Pancreas (tissue), 10 donors: ENCODE measurements around the gene IFNGR2. TPM values are rescaled to one million over a fixed set of nuclear protein-coding genes. Genes with fewer than 3 reads are reported as not detected.

Experiments used
- ATAC-seq, 4 donors: fragments of 200-7000 bp; cut with Tn5 transposase; one replicate each; pipeline versions ENCODE4 v1.8.0 to v1.9.1; 2020; ENCODE audit warnings: mild to moderate bottlenecking in 4 of 4, moderate library complexity in 4 of 4
- DNase-seq, 6 donors: peaks; one replicate each; pipeline ENCODE4 v3.0.0-alpha.2; 2020
- FAIRE-seq: peaks from 2 replicates; lab custom pipeline; 2012; peaks lifted over from hg19 to GRCh38; lab: Jason Lieb, UNC
- H3K27ac ChIP-seq, 4 donors: fragments of 200-600 bp; sonication (generic); 1 replicate in 3 of 4; 2 replicates in 1 of 4; pipeline versions ENCODE4 v1.5.0 to v1.8.0; 2020
- H3K27me3 ChIP-seq, 4 donors: fragments of 200-600 bp; one replicate each; pipeline ENCODE4 v1.8.0; 2021
- H3K36me3 ChIP-seq, 3 donors: fragments of 200-600 bp; sonication (generic) in 1 of 3; one replicate each; pipeline versions ENCODE4 v1.5.0 to v1.8.0; 2020 to 2021
- H3K4me1 ChIP-seq, 3 donors: fragments of 200-600 bp; one replicate each; pipeline ENCODE4 v1.8.0; 2021
- H3K4me3 ChIP-seq, 4 donors: fragments of 200-600 bp; sonication (generic) in 2 of 4; one replicate each; pipeline versions ENCODE4 v1.5.0 to v1.8.0; 2020 to 2021
- H3K9me3 ChIP-seq, 4 donors: fragments of 200-600 bp; one replicate each; pipeline ENCODE4 v1.8.0; 2021
- WGBS, 2 donors: extraction: QIAGEN DNeasy Blood & Tissue Kit; methylation state at CpG; one replicate each; pipeline ENCODE4 v1.1.7; 2013; 5-methylcytosine and 5-hydroxymethylcytosine counted together
- intact Hi-C, 3 donors: fragments of 100-400 bp; cut with DNase I; formaldehyde crosslinking; loops; one replicate each; pipeline versions ENCODE4 v1.11.1 to v1.14.2; 2022
- polyA plus RNA-seq, 2 donors: library from polyadenylated mRNA; stranded (reverse); fragments of 200-250 nt; gene quantifications; one replicate each; pipeline ENCODE4 v1.2.3, GENCODE V29; 2013
- total RNA-seq, 6 donors: library from RNA; stranded (reverse); fragmentation: NEBNext Ultra II Directional in 4 of 6; extraction: Animal tissue kit (Norgen Biotek cat#: 25700) in 4 of 6; gene quantifications; one replicate each; pipeline versions ENCODE4 v1.2.1 to v1.2.4, GENCODE V29; 2021 to 2023
- TF ChIP-seq, protein P1 (sequence below), 4 donors: fragments of 200-600 bp; sonication (generic) in 3 of 4; IDR thresholded peaks; one replicate each; pipeline versions ENCODE4 v1.5.0 to v1.8.0; 2021; ENCODE audit warnings: antibody characterized with exemption in 4 of 4
- donor health status: healthy with polysubstance abuse.
- donor health status: DM: no; HTN: no; CAD: no; lungs with moderate emphysema.
- donor health status: DM: no; HTN: no; CAD: no.
- donor health status: control.
- donor health status: control.
- donor health status: Bipolar disorder and iron deficiency.
- donor health status: DM: yes; HTN: yes; CAD: no.
- donor health status: DM: no; HTN: no; CAD: no.
- donor health status: DM: no; HTN: no; CAD: no.
- donor health status: DM: yes; HTN: yes; CAD: no.

IFNGR2 gene
- total and polyA plus RNA-seq, 8 donors: 10.1 to 56.5 (median 19.9) TPM

DNA sequence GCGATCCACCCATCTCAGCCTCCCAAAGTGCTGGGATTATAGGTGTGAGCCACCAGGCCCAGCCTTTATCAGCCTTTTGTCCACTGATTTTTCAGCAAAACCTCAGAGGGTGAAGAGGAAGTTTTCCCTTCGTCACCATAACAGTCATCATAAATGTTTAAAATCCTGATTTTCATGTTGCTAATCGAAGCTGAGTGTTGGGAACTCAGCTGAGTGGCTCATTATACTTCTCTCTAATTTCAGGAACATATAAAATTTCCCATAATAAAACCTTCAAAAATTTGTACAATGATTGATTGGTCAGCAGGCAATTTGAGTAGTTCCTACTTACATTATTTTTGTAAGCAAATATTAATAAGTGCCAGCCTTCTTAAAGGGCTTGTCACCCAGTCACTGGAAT lies 31.8 kb upstream of the IFNGR2 start:
- TF ChIP-seq, protein P1, sequence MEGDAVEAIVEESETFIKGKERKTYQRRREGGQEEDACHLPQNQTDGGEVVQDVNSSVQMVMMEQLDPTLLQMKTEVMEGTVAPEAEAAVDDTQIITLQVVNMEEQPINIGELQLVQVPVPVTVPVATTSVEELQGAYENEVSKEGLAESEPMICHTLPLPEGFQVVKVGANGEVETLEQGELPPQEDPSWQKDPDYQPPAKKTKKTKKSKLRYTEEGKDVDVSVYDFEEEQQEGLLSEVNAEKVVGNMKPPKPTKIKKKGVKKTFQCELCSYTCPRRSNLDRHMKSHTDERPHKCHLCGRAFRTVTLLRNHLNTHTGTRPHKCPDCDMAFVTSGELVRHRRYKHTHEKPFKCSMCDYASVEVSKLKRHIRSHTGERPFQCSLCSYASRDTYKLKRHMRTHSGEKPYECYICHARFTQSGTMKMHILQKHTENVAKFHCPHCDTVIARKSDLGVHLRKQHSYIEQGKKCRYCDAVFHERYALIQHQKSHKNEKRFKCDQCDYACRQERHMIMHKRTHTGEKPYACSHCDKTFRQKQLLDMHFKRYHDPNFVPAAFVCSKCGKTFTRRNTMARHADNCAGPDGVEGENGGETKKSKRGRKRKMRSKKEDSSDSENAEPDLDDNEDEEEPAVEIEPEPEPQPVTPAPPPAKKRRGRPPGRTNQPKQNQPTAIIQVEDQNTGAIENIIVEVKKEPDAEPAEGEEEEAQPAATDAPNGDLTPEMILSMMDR (IDR thresholded peaks at IDR 0.05): no peak
- DNase-seq (no peak), ATAC-seq (no peak), FAIRE-seq (no peak)
- Histone ChIP-seq H3K4me1 (peaks cover 0 to 7% (median 0%) of the 10 kb centered on the region in 3 donors), H3K27me3 (peaks cover 0 to 3% (median 0%) of the 10 kb centered on the region in 4 donors), H3K9me3 (no peaks in the 10 kb centered on the region), H3K4me3 (no peak overlapping the region), H3K36me3 (no peaks in the 10 kb centered on the region), H3K27ac (no peak overlapping the region)
- intact Hi-C loops: loop anchor here in 1 of 3 donors (5.0 kb wide), 1 partner anchor 174 kb away; no protein-coding TSS in a partner anchor
- WGBS, 2 donors: 64 to 71% methylated on average over 3 of the region's 3 CpGs

DNA sequence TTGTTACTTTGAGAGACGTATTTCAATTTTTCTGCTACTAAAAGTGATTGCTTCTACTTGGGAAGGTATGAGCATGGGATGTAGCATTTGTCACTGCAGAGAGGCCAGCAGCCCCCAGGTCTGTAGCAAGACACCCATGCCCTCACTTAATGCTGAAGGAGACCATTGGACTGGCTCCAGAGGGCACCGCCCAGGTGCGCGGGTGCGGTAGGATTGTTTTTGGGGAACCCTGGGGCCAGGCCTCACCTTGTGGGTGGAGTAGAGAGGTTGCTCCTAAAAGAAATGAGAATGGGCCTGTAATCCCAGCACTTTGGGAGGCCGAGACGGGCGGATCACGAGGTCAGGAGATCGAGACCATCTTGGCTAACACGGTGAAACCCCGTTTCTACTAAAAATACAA lies 30.6 kb upstream of the IFNGR2 start:
- Histone ChIP-seq H3K27me3 (peaks cover 0 to 3% (median 1%) of the 10 kb centered on the region in 4 donors), H3K4me1 (peaks cover 0 to 7% (median 0%) of the 10 kb centered on the region in 3 donors), H3K4me3 (no peak overlapping the region), H3K9me3 (no peaks in the 10 kb centered on the region), H3K27ac (no peak overlapping the region), H3K36me3 (no peaks in the 10 kb centered on the region)
- DNase-seq: no peak
- intact Hi-C loops: loop anchor here in 1 of 3 donors (5.0 kb wide), 1 partner anchor 175 kb away; no protein-coding TSS in a partner anchor
- 91 to 96% methylated on average over 11 to 12 of the region's 12 CpGs for WGBS, 2 donors
- FAIRE-seq: no peak
- TF ChIP-seq, protein P1 (IDR thresholded peaks at IDR 0.05): no peak
- ATAC-seq: no peak

DNA sequence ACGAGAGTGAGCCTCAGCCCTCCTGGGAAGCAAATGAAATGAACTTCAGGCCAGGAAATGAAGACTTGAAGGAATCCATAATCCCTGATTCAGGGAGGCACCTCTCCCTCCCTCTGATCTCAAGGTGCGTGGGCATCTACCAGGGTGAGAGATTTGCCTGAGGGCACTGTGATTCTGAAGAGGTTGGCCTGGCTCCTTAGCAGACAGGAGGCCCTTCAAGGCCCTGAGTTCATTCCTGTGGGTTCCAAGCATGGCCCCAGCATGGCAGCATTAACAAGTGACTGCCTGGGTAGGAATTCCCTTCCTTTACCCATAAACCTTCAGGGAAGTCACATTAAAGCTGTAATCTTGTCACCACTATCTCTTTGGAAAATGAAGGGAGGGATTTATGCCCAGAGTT lies 29.8 kb upstream of the IFNGR2 start:
- H3K9me3 ChIP-seq: no peaks in the 10 kb centered on the region
- 71 to 76% methylated on average over 2 of the region's 2 CpGs for WGBS, 2 donors
- intact Hi-C loops: loop anchor here in 1 of 3 donors (5.0 kb wide), 1 partner anchor 176 kb away; no protein-coding TSS in a partner anchor
- no peak overlapping the region for H3K4me3 ChIP-seq
- peaks cover 0 to 7% (median 0%) of the 10 kb centered on the region in 3 donors for H3K4me1 ChIP-seq
- no peaks in the 10 kb centered on the region for H3K36me3 ChIP-seq
- ATAC-seq (no peak), DNase-seq (no peak), FAIRE-seq (no peak)
- peak overlapping the region in 2 of 4 donors; percentile 45 to 54 for H3K27ac ChIP-seq
- H3K27me3 ChIP-seq: peaks cover 0 to 3% (median 1%) of the 10 kb centered on the region in 4 donors
- TF ChIP-seq, protein P1 (IDR thresholded peaks at IDR 0.05): no peak

DNA sequence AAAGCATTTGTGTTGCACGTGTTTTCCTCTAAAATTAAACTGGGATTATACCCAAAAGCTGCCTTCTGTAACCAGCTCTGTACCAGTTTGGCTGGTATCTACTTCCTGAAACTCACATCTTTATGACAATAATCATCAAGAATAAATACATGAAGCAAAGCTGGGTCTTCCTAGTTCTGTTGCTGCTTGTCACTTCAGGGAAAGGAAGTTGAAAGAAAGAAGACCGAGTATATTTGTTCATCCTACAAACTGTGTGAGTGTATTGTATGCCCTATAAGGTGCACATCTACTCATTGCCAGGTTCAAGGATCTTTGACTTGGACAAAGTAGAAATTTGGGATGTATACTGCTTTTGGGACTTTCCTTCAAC lies 29.1 kb upstream of the IFNGR2 start:
- peak overlapping the region in 1 of 4 donors; percentile 45 for H3K27ac ChIP-seq
- intact Hi-C loops: loop anchor here in 1 of 3 donors (5.0 kb wide), 1 partner anchor 177 kb away; no protein-coding TSS in a partner anchor
- 56 to 58% methylated on average over 2 of the region's 2 CpGs for WGBS, 2 donors

More for the DNA sequence above, 29.1 kb upstream of the IFNGR2 start:
- no peak for FAIRE-seq
- peaks cover 0 to 7% (median 0%) of the 10 kb centered on the region in 3 donors for H3K4me1 ChIP-seq
- no peaks in the 10 kb centered on the region for H3K9me3 ChIP-seq
- H3K4me3 ChIP-seq: no peak overlapping the region
- H3K27me3 ChIP-seq: peaks cover 0 to 3% (median 1%) of the 10 kb centered on the region in 4 donors
- TF ChIP-seq, protein P1 (IDR thresholded peaks at IDR 0.05): no peak
- no peak for DNase-seq
- ATAC-seq: peak in 2 of 4 donors; percentile 62 to 64
- no peaks in the 10 kb centered on the region for H3K36me3 ChIP-seq
